ENCODE data around the gene KHDRBS2.

Gene KHDRBS2

GRCh38 chr6:62146954-62147853 is 138.8 kb downstream of the KHDRBS2 start:
- Histone ChIP-seq H3K9ac (ENCODE audit: low read depth, low read length) (no peak overlapping the region), H3K36me3 (ENCODE audit: insufficient read depth, low read length) (no peaks in the 10 kb centered on the region), H3K9me3 (ENCODE audit: control insufficient read depth, insufficient read depth, low read length) (no peaks in the 10 kb centered on the region), H3K4me1 (ENCODE audit: insufficient read depth, low read length) (peaks cover 5% of the 10 kb centered on the region; the same call in 1 of the 2 replicates)

- no peak overlapping the region for H3K9ac ChIP-seq (ENCODE audit: low read depth, low read length)
Observed at GRCh38 chr6:62129127-62129526, 156.9 kb downstream of the KHDRBS2 start.

GRCh38 chr6:62119401-62119800 is 166.6 kb downstream of the KHDRBS2 start:
- no peaks in the 10 kb centered on the region; the same call in 1 of the 2 replicates for H3K9me3 ChIP-seq (ENCODE audit: control insufficient read depth, insufficient read depth, low read length)
- no peak overlapping the region for H3K9ac ChIP-seq (ENCODE audit: low read depth, low read length)
- H3K4me1 ChIP-seq (ENCODE audit: insufficient read depth, low read length) = no peaks in the 10 kb centered on the region
- H3K36me3 ChIP-seq (ENCODE audit: insufficient read depth, low read length) = no peaks in the 10 kb centered on the region

More at GRCh38 chr6:62129127-62129526, 156.9 kb downstream of the KHDRBS2 start:
- Histone ChIP-seq H3K36me3 (ENCODE audit: insufficient read depth, low read length) (no peaks in the 10 kb centered on the region), H3K4me1 (ENCODE audit: insufficient read depth, low read length) (no peaks in the 10 kb centered on the region), H3K9me3 (ENCODE audit: control insufficient read depth, insufficient read depth, low read length) (no peaks in the 10 kb centered on the region; the same call in 1 of the 2 replicates)

- H3K4me1 ChIP-seq (ENCODE audit: insufficient read depth, low read length) = no peaks in the 10 kb centered on the region
- no peaks in the 10 kb centered on the region for H3K36me3 ChIP-seq (ENCODE audit: insufficient read depth, low read length)
- H3K9ac ChIP-seq (ENCODE audit: low read depth, low read length) = no peak overlapping the region
- H3K9me3 ChIP-seq (ENCODE audit: control insufficient read depth, insufficient read depth, low read length) = no peaks in the 10 kb centered on the region; the same call in 1 of the 2 replicates
Observed at GRCh38 chr6:62103186-62103859, 182.7 kb downstream of the KHDRBS2 start.

GRCh38 chr6:62102387-62102786 is 183.6 kb downstream of the KHDRBS2 start:
- Histone ChIP-seq H3K9me3 (ENCODE audit: control insufficient read depth, insufficient read depth, low read length) (no peaks in the 10 kb centered on the region; the same call in 1 of the 2 replicates), H3K4me1 (ENCODE audit: insufficient read depth, low read length) (no peaks in the 10 kb centered on the region), H3K9ac (ENCODE audit: low read depth, low read length) (no peak overlapping the region), H3K36me3 (ENCODE audit: insufficient read depth, low read length) (no peaks in the 10 kb centered on the region)

GRCh38 chr6:62090442-62091229 is 195.4 kb downstream of the KHDRBS2 start:
- Histone ChIP-seq H3K36me3 (ENCODE audit: insufficient read depth, low read length) (no peaks in the 10 kb centered on the region), H3K9ac (ENCODE audit: low read depth, low read length) (no peak overlapping the region), H3K4me1 (ENCODE audit: insufficient read depth, low read length) (no peaks in the 10 kb centered on the region), H3K9me3 (ENCODE audit: control insufficient read depth, insufficient read depth, low read length) (no peaks in the 10 kb centered on the region)

- no peaks in the 10 kb centered on the region for H3K4me1 ChIP-seq (ENCODE audit: insufficient read depth, low read length)
- H3K36me3 ChIP-seq (ENCODE audit: insufficient read depth, low read length) = no peaks in the 10 kb centered on the region
- no peaks in the 10 kb centered on the region for H3K9me3 ChIP-seq (ENCODE audit: control insufficient read depth, insufficient read depth, low read length)
- no peak overlapping the region for H3K9ac ChIP-seq (ENCODE audit: low read depth, low read length)
Observed at GRCh38 chr6:62089781-62090180, 196.2 kb downstream of the KHDRBS2 start.

- Histone ChIP-seq H3K4me1 (ENCODE audit: insufficient read depth, low read length) (no peaks in the 10 kb centered on the region), H3K9ac (ENCODE audit: low read depth, low read length) (no peak overlapping the region), H3K36me3 (ENCODE audit: insufficient read depth, low read length) (no peaks in the 10 kb centered on the region), H3K9me3 (ENCODE audit: control insufficient read depth, insufficient read depth, low read length) (no peaks in the 10 kb centered on the region)
Observed at GRCh38 chr6:62086047-62086446, 200.0 kb downstream of the KHDRBS2 start.

GRCh38 chr6:62075869-62076268 is 210.2 kb downstream of the KHDRBS2 start:
- H3K9ac ChIP-seq (ENCODE audit: low read depth, low read length) = no peak overlapping the region
- H3K4me1 ChIP-seq (ENCODE audit: insufficient read depth, low read length) = no peaks in the 10 kb centered on the region
- no peaks in the 10 kb centered on the region for H3K36me3 ChIP-seq (ENCODE audit: insufficient read depth, low read length)
- H3K9me3 ChIP-seq (ENCODE audit: control insufficient read depth, insufficient read depth, low read length) = no peaks in the 10 kb centered on the region

- no peaks in the 10 kb centered on the region for H3K36me3 ChIP-seq (ENCODE audit: insufficient read depth, low read length)
- no peaks in the 10 kb centered on the region for H3K4me1 ChIP-seq (ENCODE audit: insufficient read depth, low read length)
- H3K9ac ChIP-seq (ENCODE audit: low read depth, low read length) = no peak overlapping the region
- H3K9me3 ChIP-seq (ENCODE audit: control insufficient read depth, insufficient read depth, low read length) = no peaks in the 10 kb centered on the region; the same call in 1 of the 2 replicates
Observed at GRCh38 chr6:62059901-62060300, 226.1 kb downstream of the KHDRBS2 start.

- Histone ChIP-seq H3K9ac (ENCODE audit: low read depth, low read length) (no peak overlapping the region), H3K4me1 (ENCODE audit: insufficient read depth, low read length) (no peaks in the 10 kb centered on the region), H3K36me3 (ENCODE audit: insufficient read depth, low read length) (no peaks in the 10 kb centered on the region), H3K9me3 (ENCODE audit: control insufficient read depth, insufficient read depth, low read length) (no peaks in the 10 kb centered on the region; the same call in 1 of the 2 replicates)
Observed at GRCh38 chr6:62057300-62057699, 228.7 kb downstream of the KHDRBS2 start.

GRCh38 chr6:62045502-62045901 is 240.5 kb downstream of the KHDRBS2 start:
- Histone ChIP-seq H3K9ac (ENCODE audit: low read depth, low read length) (no peak overlapping the region), H3K4me1 (ENCODE audit: insufficient read depth, low read length) (no peaks in the 10 kb centered on the region), H3K36me3 (ENCODE audit: insufficient read depth, low read length) (no peaks in the 10 kb centered on the region), H3K9me3 (ENCODE audit: control insufficient read depth, insufficient read depth, low read length) (no peaks in the 10 kb centered on the region)

GRCh38 chr6:62043084-62043483 is 242.9 kb downstream of the KHDRBS2 start:
- no peaks in the 10 kb centered on the region for H3K9me3 ChIP-seq (ENCODE audit: control insufficient read depth, insufficient read depth, low read length)
- H3K9ac ChIP-seq (ENCODE audit: low read depth, low read length) = no peak overlapping the region
- no peaks in the 10 kb centered on the region for H3K36me3 ChIP-seq (ENCODE audit: insufficient read depth, low read length)

GRCh38 chr6:62042429-62042828 is 243.6 kb downstream of the KHDRBS2 start:
- H3K9me3 ChIP-seq (ENCODE audit: control insufficient read depth, insufficient read depth, low read length) = no peaks in the 10 kb centered on the region
- 0 out of 2 replicates have a peak, but pooled peaks cover 3% of the 10 kb centered on the region for H3K4me1 ChIP-seq (ENCODE audit: insufficient read depth, low read length)
- H3K36me3 ChIP-seq (ENCODE audit: insufficient read depth, low read length) = no peaks in the 10 kb centered on the region
- H3K9ac ChIP-seq (ENCODE audit: low read depth, low read length) = no peak overlapping the region

More at GRCh38 chr6:62043084-62043483, 242.9 kb downstream of the KHDRBS2 start:
- 0 out of 2 replicates have a peak, but pooled peaks cover 3% of the 10 kb centered on the region for H3K4me1 ChIP-seq (ENCODE audit: insufficient read depth, low read length)

Measured in ES-I3 (cell line).